CMK (cell line): ENCODE results near the gene SLC35F4.

Source experiments
- DNase-seq: peaks from one replicate; pipeline ENCODE4 v3.0.0-alpha.2; 2010; ENCODE audit warnings: low read depth

The SLC35F4 gene

GRCh38 chr14:57848353-57848752, 17.5 kb downstream of the SLC35F4 start:
- DNase-seq = no peak

GRCh38 chr14:57847706-57848105, 18.2 kb downstream of the SLC35F4 start:
- DNase-seq = no peak

GRCh38 chr14:57847096-57847495, 18.8 kb downstream of the SLC35F4 start:
- no peak for DNase-seq

GRCh38 chr14:57846596-57846995, 19.3 kb downstream of the SLC35F4 start:
- DNase-seq = no peak

GRCh38 chr14:57845802-57846531, 19.9 kb downstream of the SLC35F4 start:
- no peak for DNase-seq

GRCh38 chr14:57845316-57845715, 20.6 kb downstream of the SLC35F4 start:
- DNase-seq = no peak

GRCh38 chr14:57837267-57837666, 28.6 kb downstream of the SLC35F4 start:
- no peak for DNase-seq

GRCh38 chr14:57835766-57836165, 30.1 kb downstream of the SLC35F4 start:
- no peak for DNase-seq

- no peak for DNase-seq
Measured at GRCh38 chr14:57834961-57835360, 30.9 kb downstream of the SLC35F4 start.

GRCh38 chr14:57834001-57834598, 31.8 kb downstream of the SLC35F4 start:
- DNase-seq = no peak

- DNase-seq = no peak
Measured at GRCh38 chr14:57833323-57833722, 32.6 kb downstream of the SLC35F4 start.

- DNase-seq = no peak
Measured at GRCh38 chr14:57831981-57832380, 33.9 kb downstream of the SLC35F4 start.

GRCh38 chr14:57828713-57829112, 37.2 kb downstream of the SLC35F4 start:
- DNase-seq = no peak

- no peak for DNase-seq
Measured at GRCh38 chr14:57823015-57823660, 42.8 kb downstream of the SLC35F4 start.

GRCh38 chr14:57822081-57822480, 43.8 kb downstream of the SLC35F4 start:
- DNase-seq = no peak

GRCh38 chr14:57820581-57820980, 45.3 kb downstream of the SLC35F4 start:
- no peak for DNase-seq

- DNase-seq = no peak
Measured at GRCh38 chr14:57818511-57818910, 47.4 kb downstream of the SLC35F4 start.

GRCh38 chr14:57816568-57817284, 49.2 kb downstream of the SLC35F4 start:
- no peak for DNase-seq

GRCh38 chr14:57814726-57815125, 51.2 kb downstream of the SLC35F4 start:
- DNase-seq = no peak

GRCh38 chr14:57812741-57813140, 53.2 kb downstream of the SLC35F4 start:
- DNase-seq = no peak

GRCh38 chr14:57811998-57812546, 53.8 kb downstream of the SLC35F4 start:
- DNase-seq = no peak

- no peak for DNase-seq
Measured at GRCh38 chr14:57809808-57810207, 56.1 kb downstream of the SLC35F4 start.
